Ovary (tissue), 3 donors: ENCODE results near the gene PRR23C.
"Not testable (repeated sequence)": the region's sequence is repeated elsewhere in the genome, so short reads cannot be mapped to it uniquely, and the experiment has no call there.

Source experiments
- EP300 ChIP-seq: sonication (generic); formaldehyde crosslinking; IDR thresholded peaks from one replicate; pipeline ENCODE4 v1.6.1; 2017; ENCODE audit warnings: antibody characterized with exemption
- POLR2A ChIP-seq: fragments of 450-650 bp; IDR thresholded peaks from one replicate; pipeline ENCODE4 v1.6.1; 2017; ENCODE audit warnings: antibody characterized with exemption, mild to moderate bottlenecking, moderate library complexity
- TF ChIP-seq, protein P1 (sequence below), 3 donors: fragments of 450-650 bp in 2 of 3; fragments of 200-600 bp in 1 of 3; IDR thresholded peaks; one replicate each; pipeline versions ENCODE4 v1.5.1 to v1.8.0; 2016 to 2022; ENCODE audit warnings: antibody characterized with exemption in 3 of 3, mild to moderate bottlenecking in 1 of 3
- donor health status: DM: no; HTN: no; CAD: no.

DNA sequence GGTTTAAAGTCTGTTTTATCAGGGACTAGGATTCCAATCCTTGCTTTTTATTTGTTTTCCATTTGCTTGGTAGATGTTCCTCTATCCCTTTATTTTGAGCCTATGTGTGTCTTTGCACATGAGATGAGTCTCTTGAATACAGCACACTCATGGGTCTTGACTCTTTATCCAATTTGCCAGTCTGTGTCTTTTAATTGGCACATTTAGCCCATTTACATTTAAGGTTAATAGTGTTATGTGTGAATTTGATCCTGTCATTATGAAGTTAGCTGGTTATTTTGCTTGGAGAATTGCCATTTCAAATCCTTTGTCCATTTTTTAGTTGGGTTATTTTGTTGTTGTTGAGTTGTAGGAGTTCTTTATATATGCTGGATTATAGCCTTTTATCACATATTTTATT is 14.1 kb downstream of the PRR23C start:
- TF ChIP-seq, protein P1, sequence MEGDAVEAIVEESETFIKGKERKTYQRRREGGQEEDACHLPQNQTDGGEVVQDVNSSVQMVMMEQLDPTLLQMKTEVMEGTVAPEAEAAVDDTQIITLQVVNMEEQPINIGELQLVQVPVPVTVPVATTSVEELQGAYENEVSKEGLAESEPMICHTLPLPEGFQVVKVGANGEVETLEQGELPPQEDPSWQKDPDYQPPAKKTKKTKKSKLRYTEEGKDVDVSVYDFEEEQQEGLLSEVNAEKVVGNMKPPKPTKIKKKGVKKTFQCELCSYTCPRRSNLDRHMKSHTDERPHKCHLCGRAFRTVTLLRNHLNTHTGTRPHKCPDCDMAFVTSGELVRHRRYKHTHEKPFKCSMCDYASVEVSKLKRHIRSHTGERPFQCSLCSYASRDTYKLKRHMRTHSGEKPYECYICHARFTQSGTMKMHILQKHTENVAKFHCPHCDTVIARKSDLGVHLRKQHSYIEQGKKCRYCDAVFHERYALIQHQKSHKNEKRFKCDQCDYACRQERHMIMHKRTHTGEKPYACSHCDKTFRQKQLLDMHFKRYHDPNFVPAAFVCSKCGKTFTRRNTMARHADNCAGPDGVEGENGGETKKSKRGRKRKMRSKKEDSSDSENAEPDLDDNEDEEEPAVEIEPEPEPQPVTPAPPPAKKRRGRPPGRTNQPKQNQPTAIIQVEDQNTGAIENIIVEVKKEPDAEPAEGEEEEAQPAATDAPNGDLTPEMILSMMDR (IDR thresholded peaks at IDR 0.05): not testable (repeated sequence)
- TF ChIP-seq EP300, POLR2A: not testable (repeated sequence)
